ENCODE data around the gene TRMU. TPM values are rescaled to one million over a fixed set of nuclear protein-coding genes. Genes with fewer than 3 reads are reported as not detected.

The TRMU gene
- polyA plus RNA-seq, 1 experiment, result 23.7 TPM

- DNase-seq (ENCODE audit: low read depth, low spot score), result no peak
- POLR2A ChIA-PET, result no interaction called here
- TF ChIP-seq CTCF (IDR thresholded peaks at IDR 0.05; ENCODE audit: low read depth, low read length), result no peak
- no peak overlapping the region for H3K4me3 ChIP-seq (ENCODE audit: low read depth, low read length)
- peaks cover 5% of the 10 kb centered on the region for H3K27me3 ChIP-seq (ENCODE audit: control insufficient read depth, insufficient read depth, low read length)
- H3K27ac ChIP-seq (ENCODE audit: low read depth, low read length), result no peak overlapping the region
- CTCF ChIA-PET, result interaction anchor here (1.4 kb wide), 1 partner anchor 179 kb away, joined by 5 read pairs; no protein-coding TSS in a partner anchor
- no peaks in the 10 kb centered on the region; the same call in 1 of the 2 replicates for H3K9me3 ChIP-seq (ENCODE audit: control insufficient read depth, insufficient read depth, low read length)
Measured at GRCh38 chr22:46362934-46363515, 27.5 kb downstream of the TRMU start.

- no peak for DNase-seq (ENCODE audit: low read depth, low spot score)
- H3K27me3 ChIP-seq (ENCODE audit: control insufficient read depth, insufficient read depth, low read length), result peaks cover 5% of the 10 kb centered on the region
- H3K27ac ChIP-seq (ENCODE audit: low read depth, low read length), result no peak overlapping the region
- CTCF ChIA-PET, result interaction anchor here (1.4 kb wide), 1 partner anchor 178 kb away, joined by 5 read pairs; no protein-coding TSS in a partner anchor
- TF ChIP-seq CTCF (IDR thresholded peaks at IDR 0.05; ENCODE audit: low read depth, low read length), result no peak
- POLR2A ChIA-PET, result no interaction called here
- H3K4me3 ChIP-seq (ENCODE audit: low read depth, low read length), result no peak overlapping the region
- no peaks in the 10 kb centered on the region; the same call in 1 of the 2 replicates for H3K9me3 ChIP-seq (ENCODE audit: control insufficient read depth, insufficient read depth, low read length)
Measured at GRCh38 chr22:46363611-46364321, 28.3 kb downstream of the TRMU start.

- no peak for TF ChIP-seq CTCF (IDR thresholded peaks at IDR 0.05; ENCODE audit: low read depth, low read length)
- H3K27me3 ChIP-seq (ENCODE audit: control insufficient read depth, insufficient read depth, low read length), result peaks cover 5% of the 10 kb centered on the region
- no peak overlapping the region for H3K27ac ChIP-seq (ENCODE audit: low read depth, low read length)
- H3K9me3 ChIP-seq (ENCODE audit: control insufficient read depth, insufficient read depth, low read length), result no peaks in the 10 kb centered on the region; the same call in 1 of the 2 replicates
- ChIA-PET CTCF (interaction anchor here (1.4 kb wide), 1 partner anchor 177 kb away, joined by 5 read pairs; no protein-coding TSS in a partner anchor), POLR2A (no interaction called here)
- DNase-seq (ENCODE audit: low read depth, low spot score), result no peak
- no peak overlapping the region for H3K4me3 ChIP-seq (ENCODE audit: low read depth, low read length)
Measured at GRCh38 chr22:46364341-46365165, 29.0 kb downstream of the TRMU start.

- ChIA-PET POLR2A (no interaction called here), CTCF (no interaction called here)
- Histone ChIP-seq H3K27ac (ENCODE audit: low read depth, low read length) (no peak overlapping the region), H3K27me3 (ENCODE audit: control insufficient read depth, insufficient read depth, low read length) (peaks cover 5% of the 10 kb centered on the region), H3K9me3 (ENCODE audit: control insufficient read depth, insufficient read depth, low read length) (no peaks in the 10 kb centered on the region; the same call in 1 of the 2 replicates), H3K4me3 (ENCODE audit: low read depth, low read length) (no peak overlapping the region)
- no peak for DNase-seq (ENCODE audit: low read depth, low spot score)
- TF ChIP-seq CTCF (IDR thresholded peaks at IDR 0.05; ENCODE audit: low read depth, low read length), result no peak
Measured at GRCh38 chr22:46365166-46365624, 29.7 kb downstream of the TRMU start.

Data from AG04450 (cell line).